Right ventricle myocardium superior (tissue), 1 donor: ENCODE data around the gene C1QL4. TPM values are rescaled to one million over a fixed set of nuclear protein-coding genes. Genes with fewer than 3 reads are reported as not detected.

ENCODE experiments used
- ATAC-seq: fragments of 200-7000 bp; cut with Tn5 transposase; one replicate; pipeline ENCODE4 v1.9.1; 2020; ENCODE audit warnings: mild to moderate bottlenecking; ENCODE audit not compliant: poor library complexity
- DNase-seq: peaks from one replicate; pipeline ENCODE4 v3.0.0-alpha.2; 2020
- intact Hi-C: fragments of 100-400 bp; cut with DNase I; formaldehyde crosslinking; loops from one replicate; pipeline ENCODE4 v1.11.2; 2022
- total RNA-seq: library from RNA; stranded (reverse); fragmentation: NEBNext Ultra II Directional; extraction: Animal tissue kit (Norgen Biotek cat#: 25700); gene quantifications from one replicate; pipeline ENCODE4 v1.2.1, GENCODE V29; 2021
- donor health status: DM: no; HTN: yes; CAD: no; lungs with severe emphysema.

C1QL4 gene
- total RNA-seq, 1 donor from 2014 or later = not detected

DNA sequence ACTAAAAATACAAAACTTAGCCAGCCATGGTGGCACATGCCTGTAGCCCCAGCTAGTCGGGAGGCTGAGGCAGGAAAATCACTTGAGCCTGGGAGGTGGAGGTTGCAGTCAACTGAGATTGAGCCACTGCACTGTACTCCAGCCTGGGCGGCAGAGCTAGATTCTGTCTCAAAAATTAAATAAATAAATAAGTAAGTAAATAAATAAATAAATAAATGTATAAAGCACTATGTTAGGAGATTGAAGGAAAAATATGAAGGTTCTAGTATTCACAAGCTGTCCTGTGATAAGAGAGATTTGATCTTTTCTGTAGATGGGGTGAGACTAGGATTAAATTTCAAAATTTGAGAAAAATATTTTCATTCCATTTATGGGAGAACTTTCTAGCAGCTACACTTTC, 15.4 kb upstream of the C1QL4 start:
- DNase-seq = no peak

DNA sequence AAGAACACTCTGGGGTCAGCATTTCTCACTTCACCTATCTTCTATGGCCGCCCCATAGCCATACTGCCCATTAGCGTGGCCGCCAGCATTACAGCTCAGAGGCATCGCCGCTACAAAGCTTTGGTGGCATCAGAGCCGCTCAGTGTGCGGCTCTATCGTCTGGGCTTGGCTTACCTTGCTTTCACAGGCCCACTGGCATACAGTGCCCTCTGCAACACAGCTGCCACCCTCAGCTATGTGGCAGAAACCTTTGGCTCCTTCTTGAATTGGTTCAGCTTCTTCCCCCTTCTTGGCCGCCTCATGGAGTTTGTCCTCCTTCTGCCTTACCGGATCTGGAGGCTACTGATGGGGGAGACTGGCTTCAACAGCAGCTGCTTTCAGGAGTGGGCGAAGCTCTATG, 12.3 kb upstream of the C1QL4 start:
- no peak for DNase-seq
- intact Hi-C loops = no loop called here
- no peak for ATAC-seq

More for the DNA sequence above, 15.4 kb upstream of the C1QL4 start:
- no peak for ATAC-seq
- intact Hi-C loops = no loop called here

DNA sequence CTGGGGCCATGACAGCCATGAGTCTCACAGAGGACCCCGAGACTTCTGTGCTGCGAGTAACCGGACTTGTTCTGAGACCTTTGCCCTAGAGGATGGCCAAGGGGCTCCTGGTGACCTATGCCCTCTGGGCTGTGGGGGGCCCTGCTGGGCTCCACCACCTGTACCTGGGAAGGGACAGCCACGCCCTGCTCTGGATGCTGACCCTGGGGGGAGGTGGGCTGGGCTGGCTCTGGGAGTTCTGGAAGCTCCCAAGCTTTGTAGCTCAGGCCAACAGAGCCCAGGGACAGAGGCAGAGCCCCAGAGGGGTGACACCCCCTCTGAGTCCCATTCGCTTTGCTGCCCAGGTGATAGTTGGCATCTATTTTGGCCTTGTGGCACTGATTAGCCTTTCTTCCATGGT, 11.8 kb upstream of the C1QL4 start:
- ATAC-seq = no peak
- intact Hi-C loops = no loop called here
- no peak for DNase-seq

DNA sequence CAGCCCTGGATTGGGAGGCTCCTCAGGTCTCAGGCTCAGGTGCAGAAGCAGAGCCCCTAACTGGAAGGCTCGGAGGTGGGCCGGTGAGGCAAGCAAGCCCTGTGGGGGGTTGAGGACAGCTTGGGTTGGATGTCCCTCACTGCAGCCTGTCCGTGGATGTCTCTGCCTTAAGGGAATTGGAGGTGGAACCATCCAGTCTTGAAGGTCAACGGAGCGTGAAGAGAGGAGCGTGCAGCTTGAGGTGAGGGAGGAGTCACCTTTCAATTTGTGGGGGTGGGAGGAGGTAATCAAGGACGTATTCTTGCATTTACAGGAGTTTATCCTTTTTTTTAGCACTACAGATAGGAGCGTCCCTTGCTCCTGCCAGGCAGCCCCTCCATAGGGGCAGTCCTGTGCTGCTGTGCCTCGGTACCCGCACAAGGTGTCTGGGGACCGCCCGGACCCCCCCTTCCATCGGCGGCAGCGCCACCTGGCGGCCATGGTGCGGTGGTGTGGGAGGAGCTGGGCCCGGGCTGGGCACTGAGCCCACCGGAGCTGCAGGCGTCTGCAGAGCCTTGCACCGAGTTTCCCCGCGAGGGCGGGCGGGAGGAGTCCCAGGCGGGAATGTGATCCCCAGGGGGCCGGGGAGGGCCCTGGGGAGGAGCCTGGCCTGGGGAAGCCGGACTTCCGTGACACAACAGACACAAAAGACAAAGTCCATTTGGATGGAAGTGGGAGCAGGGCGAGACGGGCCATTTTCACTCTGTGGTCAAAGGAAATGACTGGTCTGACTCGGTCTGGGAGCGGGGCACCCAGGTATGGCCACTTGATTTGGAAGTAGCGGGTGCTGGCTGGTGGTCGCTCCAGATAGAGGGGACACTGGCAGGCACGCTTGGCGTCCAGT, 10.6 kb upstream of the C1QL4 start:
- intact Hi-C loops = no loop called here
- ATAC-seq (peak; percentile 91), DNase-seq (peak; percentile 81)

DNA sequence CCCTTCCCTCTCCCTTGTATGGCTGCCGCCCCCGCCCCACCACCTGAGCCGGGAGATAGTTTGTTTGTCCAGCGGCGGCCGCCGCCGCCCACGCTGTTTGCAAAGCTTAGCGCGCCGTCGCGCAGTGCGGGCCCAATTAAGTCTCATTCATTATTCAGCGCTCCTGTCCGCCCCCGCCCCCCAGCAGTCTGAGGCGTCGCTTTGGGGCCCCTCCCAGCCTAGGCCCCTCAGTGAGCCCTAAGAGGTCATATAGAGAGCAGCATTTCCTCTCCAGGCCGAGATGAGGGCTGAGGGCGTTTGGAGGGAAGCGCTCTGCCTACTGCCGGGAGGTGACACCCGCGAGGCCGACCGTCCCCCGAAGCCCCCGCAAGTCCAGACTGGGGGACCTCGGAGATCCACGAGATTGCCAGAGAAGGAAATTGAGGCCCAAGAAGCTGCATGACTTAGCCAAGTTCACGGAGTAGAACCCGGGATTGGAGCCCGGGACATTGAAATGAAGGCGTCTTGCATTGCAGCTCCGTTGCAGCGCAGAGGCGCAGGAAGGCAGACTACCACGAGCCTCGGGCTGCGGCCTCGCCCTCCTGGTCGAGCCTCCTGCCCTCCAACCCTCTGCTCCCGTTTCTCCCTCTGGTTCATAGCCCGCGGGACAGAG, 9.8 kb upstream of the C1QL4 start, which contains the start of gene DNAJC22:
DNAJC22 (plus strand) TSS at position 230 of the 652 bp plus-strand sequence. CDS start 1,985 bp downstream, outside the sequence.
- DNase-seq = no peak
- no peak for ATAC-seq
- intact Hi-C loops = no loop called here

DNA sequence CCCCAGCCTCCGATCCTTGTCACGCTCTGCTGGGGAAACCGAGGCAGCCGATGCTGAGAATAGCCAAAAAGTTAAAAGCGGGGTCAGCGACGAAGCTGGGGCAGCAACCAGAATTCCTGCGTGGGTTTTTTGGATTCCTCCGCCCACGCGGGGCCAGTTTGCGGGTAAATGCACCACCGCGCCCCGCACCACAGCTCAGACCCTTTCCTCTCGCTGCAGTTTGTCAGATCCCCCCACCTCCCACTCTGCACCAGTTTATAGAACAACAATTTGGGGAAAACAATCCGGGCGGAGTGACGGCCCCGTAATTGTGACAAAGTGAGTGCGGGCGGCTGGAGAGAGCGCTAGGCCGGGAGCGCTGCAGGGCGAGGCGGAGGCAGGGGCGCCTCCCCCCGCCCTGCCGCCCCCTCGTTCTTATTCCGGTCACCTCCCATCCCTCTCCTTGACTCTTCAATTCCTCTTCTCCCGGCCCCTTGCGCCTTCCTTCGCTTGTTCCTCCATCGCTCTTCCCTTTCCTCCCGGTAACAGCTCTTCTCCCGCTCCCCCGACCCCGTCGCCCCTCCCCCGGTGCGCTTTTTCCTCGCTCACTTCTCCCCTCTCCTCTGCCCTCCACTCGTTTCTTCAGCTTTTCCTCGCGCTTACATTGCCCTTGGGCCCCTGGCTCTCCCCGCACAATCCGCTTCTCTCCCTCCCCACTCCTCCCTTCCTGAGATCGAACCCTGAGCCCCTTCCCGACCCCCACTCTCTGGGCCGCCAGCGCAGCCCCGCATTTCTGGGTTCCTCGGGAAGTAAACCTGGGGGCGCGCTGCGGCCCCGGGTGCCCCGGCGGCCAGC, 9.1 kb upstream of the C1QL4 start:
- ATAC-seq (no peak), DNase-seq (no peak)
- intact Hi-C loops = no loop called here

DNA sequence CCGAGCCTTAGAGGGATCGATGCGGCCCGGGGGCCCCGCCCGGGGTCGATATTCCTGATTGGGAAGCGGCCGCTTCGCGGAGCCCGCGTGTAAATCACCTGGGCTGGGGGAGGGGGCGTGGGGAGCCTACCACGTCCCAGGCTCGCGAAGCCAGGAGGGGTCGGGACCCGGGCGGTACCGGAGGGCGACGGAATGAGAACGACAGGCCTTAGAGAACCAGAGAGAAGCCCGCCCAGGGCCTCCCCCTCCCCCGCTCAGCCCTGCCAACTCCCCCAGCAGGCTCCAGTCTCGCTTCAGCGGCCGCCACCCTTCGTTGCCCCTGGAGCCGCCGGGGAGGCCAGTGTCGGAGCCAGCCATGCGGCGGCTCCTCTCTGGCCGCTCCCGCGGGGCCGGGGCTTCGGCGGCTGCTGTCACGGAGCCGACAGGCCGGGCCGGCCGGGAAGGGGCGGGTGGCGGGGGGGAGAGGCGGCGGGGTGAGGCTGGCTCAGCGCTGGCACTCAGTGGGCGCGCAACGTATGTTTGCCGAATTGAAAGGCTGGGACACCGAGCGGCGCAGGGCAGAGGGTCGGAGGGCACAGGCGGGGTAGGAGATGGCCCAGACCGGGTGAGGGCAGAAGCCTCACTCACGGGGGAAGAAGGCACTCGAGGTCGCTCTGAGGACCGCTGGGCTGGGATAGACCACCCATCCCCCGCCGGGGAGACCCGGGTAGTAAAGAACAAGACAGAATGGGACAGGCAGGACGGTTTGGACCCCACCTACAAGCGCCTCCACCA, 8.2 kb upstream of the C1QL4 start:
- intact Hi-C loops = no loop called here
- DNase-seq (no peak), ATAC-seq (peak; percentile 22)

DNA sequence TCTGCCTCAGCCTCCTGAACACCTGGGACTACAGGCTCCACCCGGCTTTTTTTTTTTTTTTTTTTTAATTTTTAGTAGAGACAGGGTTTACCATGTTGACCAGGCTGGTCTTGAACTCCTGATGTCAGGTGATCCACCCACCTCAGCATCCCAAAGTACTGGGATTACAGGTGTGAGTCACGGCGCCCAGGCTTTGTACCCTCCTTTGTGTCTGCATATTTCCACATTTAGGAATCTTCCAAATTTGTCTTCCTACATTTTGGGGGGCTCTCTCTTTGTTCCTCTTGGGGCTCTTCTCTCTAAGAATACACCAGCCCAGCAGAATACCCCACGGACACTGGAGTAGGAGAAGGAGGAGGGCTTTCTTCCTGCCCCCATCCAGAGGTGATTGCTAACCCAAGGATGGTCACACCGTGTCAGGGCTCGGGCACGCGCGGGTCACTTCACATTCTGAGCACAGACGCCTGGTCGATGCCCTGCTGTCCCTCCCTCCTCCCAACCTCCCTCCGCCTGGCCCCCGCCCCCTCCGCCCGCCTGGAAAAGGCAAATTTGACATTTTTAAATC, 7.6 kb upstream of the C1QL4 start:
- no peak for ATAC-seq
- DNase-seq = no peak
- intact Hi-C loops = loop anchor here (5.0 kb wide), 1 partner anchor 57 kb away; no protein-coding TSS in a partner anchor

DNA sequence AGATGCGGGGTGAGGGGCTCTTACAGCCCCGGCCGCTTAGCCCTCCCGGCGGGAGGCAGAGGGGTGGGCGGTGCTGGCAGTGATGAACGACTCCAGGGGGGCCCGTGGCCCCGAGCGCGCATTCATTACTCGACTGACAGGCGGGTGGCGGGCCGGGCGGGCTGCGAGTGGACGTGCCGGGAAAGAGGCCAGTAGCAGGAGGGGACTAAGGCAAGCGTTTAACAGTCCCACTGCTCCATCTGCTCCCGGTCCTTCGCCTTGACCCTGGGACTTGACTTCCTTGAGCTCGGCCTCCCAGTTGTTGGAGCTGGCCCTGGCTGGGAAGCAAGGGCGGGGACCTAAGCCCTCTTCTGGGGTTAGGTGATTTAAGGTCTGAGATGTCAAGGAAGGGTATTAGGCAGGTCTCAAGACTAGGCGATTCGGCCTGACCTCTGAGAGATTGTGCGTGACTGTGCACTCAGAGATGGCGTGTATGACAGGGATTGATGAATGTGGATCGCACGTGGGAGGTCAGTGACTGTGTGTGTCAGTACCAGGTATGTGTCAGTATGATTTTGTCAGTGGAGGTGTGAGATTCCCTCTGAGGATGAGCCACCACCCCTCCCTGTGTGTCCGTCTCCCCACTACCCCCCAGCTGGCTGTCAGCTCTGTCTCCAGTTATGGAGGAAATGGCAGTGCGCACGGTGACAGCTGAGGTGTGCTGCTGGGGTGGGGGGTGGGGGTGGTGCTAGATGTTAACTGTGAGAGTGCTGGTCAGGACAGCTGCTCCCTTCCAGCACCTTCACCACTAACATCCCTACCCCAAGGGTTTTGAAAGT, 6.1 kb upstream of the C1QL4 start:
- intact Hi-C loops = loop anchor here (5.0 kb wide), 1 partner anchor 56 kb away; no protein-coding TSS in a partner anchor
- no peak for ATAC-seq
- DNase-seq = no peak

DNA sequence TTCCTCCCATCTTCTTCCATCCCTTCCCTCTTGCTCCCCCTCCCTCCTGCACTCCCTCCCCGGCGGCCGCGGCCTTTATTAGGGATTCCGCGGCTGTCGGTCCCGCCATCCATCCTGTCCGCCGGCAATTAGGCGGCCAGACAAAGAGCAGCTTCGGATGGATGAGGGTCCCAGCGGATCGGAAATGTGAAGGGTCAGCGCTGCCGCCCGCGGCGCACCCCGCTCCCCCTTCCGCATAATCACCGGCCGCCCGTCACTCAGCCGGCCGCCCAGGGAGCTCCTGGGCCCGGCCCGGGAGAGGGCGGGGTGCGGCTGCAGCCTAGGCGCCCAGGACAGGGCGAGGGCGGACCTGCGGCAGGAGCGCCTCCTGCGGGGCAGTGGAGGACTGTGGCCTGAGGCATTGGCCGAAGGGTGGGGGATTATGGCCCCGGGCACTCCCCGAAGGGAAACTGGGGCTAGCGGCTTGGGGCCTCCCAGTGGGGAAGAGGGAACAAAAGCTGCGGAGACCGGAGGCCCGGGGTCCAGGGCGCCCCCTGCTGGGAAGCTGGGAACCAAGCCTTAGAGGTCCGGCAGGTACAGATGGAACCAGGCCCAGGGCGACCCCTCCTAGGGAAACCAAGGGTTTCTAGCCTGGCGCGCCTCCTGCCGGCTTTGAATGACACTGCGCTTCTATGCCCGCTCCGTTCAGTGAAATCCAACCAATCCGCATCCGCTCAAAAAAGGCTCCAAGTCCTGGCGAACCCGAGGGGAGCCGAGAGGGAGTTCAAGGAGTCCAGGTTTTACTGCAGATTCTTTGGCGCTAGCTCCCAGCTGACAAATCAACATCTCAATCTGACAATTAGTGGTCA, 5.3 kb upstream of the C1QL4 start:
- peak; percentile 63 for ATAC-seq
- intact Hi-C loops = loop anchor here (5.0 kb wide), 1 partner anchor 55 kb away; no protein-coding TSS in a partner anchor
- peak; percentile 83 for DNase-seq

DNA sequence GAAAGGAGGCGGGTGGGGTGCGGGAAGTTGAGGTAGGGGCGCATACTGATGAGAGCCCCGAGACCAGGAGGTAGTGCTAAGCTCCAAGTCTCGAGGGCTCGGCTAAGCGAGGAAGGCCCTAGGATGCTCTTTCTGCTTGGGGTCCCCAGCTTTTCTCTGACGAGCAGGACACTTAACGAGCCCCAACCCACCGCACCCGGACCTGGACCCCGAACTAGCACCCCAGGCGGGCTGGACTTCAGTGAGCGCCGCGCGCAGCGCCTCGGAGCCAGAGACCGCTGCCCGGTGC, 4.7 kb upstream of the C1QL4 start:
- intact Hi-C loops = loop anchor here (5.0 kb wide), 1 partner anchor 54 kb away; no protein-coding TSS in a partner anchor
- ATAC-seq = no peak
- no peak for DNase-seq

DNA sequence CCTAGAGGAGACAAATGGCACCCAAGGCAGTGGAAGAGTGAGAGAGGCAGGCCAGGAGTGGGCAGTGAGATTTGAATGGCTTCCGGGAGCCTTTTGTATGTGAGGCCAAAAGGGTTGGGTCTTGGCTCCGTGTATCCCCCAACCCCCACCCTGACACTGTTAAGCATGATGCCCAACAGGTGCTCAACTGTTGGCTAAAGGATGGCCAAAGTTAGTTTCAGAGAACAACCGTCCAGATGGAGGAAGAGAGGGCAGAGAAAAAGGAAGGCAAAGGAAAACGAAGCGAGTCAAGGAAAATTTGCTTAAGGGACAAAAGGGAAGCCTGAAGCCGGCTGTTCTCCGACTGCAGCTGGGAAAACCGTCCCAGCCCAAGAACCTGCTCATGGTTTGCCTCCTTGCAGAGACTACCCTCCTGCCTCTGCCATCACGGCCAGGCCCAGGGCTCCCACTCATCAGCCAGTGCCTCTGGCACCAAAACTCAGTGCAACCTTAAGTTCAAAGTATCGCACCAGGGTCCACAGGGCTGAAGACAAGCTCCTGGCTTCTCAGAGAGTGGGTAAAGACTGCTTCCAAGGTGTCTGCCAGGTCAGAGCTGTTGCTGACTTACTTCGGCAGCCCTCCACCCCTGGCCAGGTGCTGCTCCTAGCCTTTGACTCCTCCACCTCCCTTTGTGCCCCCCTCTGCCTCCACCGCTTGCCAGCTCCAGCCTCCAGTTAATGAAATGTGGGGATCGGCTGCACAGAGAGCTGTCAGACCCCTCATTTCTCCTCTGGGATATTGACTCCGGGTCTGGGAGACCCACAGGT, 4.2 kb upstream of the C1QL4 start:
- DNase-seq (no peak), ATAC-seq (no peak)
- intact Hi-C loops = loop anchor here (5.0 kb wide), 1 partner anchor 54 kb away; no protein-coding TSS in a partner anchor

DNA sequence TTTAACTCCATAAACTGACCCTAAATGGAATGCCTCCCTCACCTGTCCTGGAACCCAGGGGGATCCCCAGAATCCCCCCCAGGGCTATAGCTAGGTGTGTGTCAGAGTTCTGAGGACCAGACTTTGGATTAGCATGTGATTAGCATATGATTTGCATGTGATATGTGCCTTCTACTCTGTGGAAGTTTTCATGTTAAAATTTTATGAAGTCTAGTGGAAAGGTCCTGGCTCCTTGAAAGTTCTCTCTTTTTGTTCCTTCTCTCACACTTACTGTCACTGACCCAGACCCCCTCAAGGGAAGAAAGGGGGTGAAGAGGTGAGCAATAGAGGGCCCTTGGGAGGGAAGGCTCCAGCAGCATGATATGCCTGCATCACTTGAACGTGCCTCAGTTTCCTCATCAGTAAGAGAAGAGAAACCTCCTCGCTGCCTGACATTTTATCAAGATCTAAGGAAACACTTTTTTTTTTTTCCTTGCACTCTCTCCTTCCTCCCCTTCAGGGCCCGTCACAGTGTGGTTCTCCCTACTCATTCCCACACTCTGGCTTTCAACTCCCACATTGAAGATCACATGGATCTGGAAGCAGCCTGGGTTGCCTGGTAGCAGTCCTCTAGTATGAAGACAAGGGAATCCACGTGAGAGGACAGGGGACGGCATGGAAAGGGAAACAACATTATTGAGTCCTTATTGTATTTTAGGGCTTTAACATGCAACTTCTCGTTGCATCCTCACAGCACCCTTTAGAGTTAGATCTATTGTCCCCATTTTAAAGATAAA, 3.3 kb upstream of the C1QL4 start:
- DNase-seq = no peak
- ATAC-seq = no peak
- intact Hi-C loops = loop anchor here (5.0 kb wide), 1 partner anchor 53 kb away; no protein-coding TSS in a partner anchor

DNA sequence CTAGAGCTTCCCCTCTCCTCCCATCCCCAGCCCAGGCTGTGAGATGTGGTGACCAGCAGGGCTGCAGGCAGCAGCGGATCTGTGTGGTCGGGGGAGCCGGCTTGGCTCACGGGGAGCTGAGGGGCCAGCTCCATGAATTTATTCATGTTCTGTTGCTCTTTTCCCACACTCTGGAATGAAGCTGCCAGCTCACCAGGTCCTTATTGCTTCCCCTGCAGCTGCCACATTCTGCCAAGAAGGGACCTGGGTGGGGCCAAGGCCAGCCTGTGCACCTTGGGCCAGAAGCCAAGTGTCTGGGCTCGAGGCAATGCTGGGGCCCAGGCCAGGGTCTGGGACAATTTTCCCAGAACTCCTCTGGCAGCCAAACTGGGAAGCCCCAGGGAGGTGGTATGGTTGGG, 2.5 kb upstream of the C1QL4 start:
- no peak for DNase-seq
- intact Hi-C loops = no loop called here
- no peak for ATAC-seq
